Activated naive CD4-positive, alpha-beta T cell (primary cell): Measurements from ENCODE around the gene PCYT1A.
"Not testable (repeated sequence)": the region's sequence is repeated elsewhere in the genome, so short reads cannot be mapped to it uniquely, and the experiment has no call there.

Experiments used
- DNase-seq, 4 experiments: peaks; one replicate each; lab custom pipeline; 2025; lab: John Stamatoyannopoulos, UW

Gene PCYT1A

DNA sequence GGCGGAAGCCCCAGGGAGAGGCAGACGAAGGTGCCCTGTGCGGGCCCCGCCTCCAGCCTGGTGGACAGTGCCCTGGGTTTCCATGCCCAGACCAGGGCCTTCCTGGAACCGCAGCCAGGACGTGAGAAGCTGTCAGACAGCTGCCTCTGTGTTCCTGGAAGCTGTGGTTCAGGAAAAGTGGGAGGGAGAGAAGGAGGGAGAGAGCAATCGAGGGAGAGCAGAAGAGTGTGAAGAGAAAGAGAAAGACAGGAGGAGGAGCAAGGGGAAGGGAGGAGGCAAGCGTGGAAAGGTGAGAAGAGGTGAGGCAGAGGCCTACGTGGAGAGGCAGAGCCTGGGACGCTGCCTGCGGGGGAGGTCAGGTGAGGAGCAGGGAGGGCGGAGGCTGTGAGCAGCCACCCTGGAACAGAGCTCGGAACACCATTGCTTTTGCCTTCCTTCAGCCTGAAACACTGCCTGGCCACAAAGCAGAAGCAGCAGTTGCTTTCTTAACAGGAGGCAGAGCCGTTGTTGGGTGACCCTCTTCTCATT is 94.9 kb downstream of the PCYT1A start:
- DNase-seq, result no peak

DNA sequence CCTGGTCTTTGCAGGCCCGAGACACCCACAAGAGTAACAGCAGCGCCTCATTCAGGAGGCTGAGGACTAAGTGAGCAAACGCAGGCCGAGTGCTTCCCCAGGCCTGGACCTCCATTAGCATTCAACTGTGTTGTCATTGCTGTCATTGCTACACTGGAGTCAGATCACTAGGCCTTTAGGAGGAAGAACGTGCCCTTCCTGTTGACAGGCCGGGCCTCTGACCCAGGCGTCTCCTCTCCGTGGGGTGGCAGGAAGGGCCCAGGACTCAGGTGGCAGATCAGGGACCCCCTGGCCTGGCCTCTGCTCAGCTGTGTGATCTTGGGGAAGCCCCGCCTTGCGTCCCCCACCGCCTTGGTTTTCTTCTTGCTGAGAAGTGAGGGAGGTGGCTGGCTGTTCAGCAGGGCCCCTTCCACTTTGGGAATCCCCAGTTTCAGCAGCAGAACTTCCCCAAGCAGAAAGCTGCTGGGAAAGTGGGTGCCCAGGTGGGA is 95.4 kb downstream of the PCYT1A start:
- no peak for DNase-seq

DNA sequence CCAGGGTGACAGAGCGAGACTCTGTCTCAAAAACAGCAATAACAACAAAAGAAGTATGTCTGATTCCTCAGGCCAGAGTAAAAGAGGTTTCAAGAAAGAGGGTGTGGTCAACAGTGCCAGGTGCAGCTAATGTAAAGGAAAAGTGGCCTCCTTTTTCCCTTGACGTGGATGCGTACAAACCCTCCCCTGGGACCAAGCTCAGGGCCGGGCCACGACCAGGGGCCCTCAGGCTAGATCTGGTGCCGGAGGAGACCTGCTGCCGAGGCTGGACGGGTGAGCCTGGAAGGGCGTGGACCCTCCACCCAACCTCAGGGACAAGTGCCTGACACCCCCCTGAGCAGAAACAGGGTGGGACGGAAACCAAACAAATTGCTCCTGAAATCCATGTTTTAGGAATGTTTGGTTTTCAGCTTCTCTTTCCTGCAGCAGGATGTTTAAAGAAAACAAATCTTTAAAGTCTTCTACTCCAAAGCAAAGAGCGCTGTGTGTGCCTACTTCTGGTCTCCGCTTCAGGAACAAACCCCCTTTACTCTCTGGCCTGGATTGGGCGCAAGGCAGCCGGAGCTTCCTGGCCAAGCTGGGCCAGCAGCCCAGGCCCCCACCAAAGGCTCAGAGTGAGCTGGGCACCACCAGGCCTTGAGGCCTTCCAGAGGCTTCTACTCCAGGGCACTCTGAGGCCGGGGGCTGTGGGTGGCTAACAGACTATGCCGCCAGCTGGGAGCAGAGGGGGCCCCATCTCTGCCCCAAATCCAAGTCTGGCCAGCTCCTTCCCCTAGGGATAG is 97.8 kb downstream of the PCYT1A start:
- DNase-seq, result no peak

DNA sequence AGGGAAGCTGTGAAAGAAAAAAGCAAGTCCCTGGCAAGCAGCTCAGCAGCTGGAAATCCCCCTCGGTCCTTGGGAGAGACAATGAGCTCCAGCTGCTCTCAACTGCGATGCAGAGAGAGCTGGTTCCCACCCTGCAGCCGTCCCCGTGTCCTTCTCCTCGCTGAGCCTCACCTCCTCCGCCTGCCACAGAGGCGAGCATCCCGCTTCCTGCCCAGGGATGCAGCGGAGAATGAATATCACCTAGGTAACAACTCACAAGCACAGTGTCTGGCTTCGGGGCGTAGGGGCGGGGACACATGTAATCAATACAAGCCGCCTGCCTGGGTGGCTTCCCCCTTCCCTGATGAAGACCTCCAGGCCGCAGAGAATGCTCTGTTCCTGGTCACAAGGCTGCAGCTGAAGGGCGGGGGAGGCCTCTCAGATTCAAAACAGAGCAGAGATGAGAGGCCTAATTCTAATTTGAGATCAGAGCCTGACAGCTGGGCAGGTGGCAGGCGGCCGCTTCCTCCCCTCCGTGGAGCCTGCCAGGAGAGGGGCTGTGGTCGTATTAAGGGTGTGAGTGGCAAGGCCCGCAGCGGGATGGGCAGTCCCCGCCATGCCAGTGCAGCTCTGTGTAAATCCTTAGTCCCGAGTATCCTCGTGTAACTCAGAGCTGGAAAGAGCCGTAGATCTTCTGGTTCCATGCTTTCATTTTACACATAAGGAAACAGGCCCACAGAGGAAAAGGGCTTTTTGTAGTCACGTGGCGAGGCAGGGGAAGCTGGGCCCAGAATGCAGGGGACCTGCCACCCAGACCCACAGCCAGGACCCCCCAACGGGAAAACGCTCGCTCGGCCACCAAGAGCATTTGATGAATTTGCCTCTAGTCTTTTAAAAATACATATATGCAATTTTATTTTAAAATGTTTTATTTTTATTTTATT is 100.6 kb downstream of the PCYT1A start:
- DNase-seq, result no peak

DNA sequence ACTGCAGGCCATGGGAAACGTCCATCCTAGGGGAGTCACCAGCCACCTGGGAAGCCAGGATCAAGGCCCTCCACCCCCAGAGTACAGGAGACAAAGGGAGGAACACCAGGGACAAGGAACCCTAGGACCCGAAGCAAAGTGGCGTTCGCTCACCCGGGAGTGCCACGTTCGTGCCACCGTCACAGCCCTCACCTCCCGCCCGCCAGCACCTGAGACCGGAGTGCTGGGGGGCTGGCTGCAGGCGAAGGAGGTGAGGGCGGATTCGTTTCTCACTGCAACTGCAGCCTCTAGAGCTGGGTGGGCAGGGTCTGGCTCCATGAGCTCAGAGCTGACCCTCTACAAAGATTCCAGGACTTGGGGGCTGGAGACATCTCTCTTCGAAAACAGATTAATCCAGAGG is 102.6 kb downstream of the PCYT1A start:
- DNase-seq, result no peak

DNA sequence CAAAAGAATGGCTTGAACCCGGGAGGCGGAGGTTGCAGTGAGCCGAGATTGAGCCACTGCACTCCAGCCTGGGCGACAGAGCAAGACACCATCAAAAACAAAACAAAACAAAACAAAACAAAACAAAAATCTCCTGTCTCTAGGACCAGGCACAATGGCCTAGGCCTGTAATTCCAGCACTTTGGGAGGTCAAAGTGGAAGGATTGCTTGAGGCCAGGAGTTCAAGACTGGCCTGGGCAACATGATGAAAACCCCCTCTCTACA is 103.4 kb downstream of the PCYT1A start:
- not testable (repeated sequence) for DNase-seq

DNA sequence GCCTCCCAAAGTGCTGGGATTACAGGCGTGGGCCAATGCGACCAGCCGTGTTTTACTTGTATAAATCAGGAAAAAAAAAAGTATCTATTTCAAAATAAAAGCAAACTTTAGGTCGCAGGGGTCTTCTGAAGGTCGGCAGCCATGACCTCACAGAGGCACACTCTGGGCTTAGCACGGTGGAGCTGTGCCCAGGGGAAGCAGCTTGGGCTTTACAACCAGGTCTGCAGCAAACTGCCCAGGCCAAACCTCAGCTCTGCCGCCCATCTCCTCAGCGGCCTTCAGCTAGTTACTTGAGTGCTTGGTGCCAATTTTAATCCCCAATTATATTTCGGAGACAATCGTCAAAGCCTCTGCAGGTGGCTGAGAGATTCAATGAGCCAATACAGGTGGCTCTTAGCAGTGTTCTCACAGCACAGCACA is 106.4 kb downstream of the PCYT1A start:
- no peak for DNase-seq

DNA sequence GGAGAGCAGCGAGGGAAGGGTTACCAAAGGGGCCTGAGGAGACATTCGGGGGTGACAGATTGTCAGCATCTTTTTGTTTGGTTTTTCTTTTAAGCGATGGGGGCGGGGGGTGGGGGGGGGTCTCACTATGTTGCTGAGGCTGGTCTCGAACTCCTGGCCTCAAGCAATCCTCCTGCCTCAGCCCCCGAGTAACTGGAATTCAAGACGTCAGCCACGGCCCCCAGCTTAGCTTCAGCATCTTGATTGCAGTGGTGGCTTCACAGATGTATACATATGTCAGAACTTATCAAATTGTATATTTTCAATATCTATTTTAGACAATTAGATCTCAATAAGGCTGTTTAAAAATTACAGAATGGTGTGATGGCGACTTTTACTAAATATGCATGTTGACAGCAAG is 107.2 kb downstream of the PCYT1A start:
- no peak for DNase-seq
